ENCODE measurements around the gene NAA60.

NAA60 gene

GRCh38 chr16:3480901-3481695 lies 37.6 kb downstream of the NAA60 start (continued):
- TF ChIP-seq KLF16 (tag by site-specific recombination; IDR thresholded peaks at IDR 0.05) = no peak
- no peak for TF ChIP-seq ZNF214 (tag by site-specific recombination; IDR thresholded peaks at IDR 0.05; ENCODE audit: borderline replicate concordance)
- no peak for TF ChIP-seq ZBTB21 (tag by site-specific recombination; IDR thresholded peaks at IDR 0.05)
- no peak for TF ChIP-seq ZNF548 (tag by site-specific recombination; IDR thresholded peaks at IDR 0.05)
- peak; percentile 40; the same call in 1 of the 2 replicates for TF ChIP-seq SP7 (tag by site-specific recombination; IDR thresholded peaks at IDR 0.05)
- no peak for TF ChIP-seq ZNF174 (tag by site-specific recombination; IDR thresholded peaks at IDR 0.05)
- no peak for TF ChIP-seq ZNF114 (tag by site-specific recombination; IDR thresholded peaks at IDR 0.05)
- TF ChIP-seq ZSCAN23 (tag by site-specific recombination; IDR thresholded peaks at IDR 0.05) = no peak
- TF ChIP-seq ZIC2 (tag by site-specific recombination; IDR thresholded peaks at IDR 0.05) = peak; percentile 88
- TF ChIP-seq ZNF626 (tag by site-specific recombination; IDR thresholded peaks at IDR 0.05) = no peak
- no peak for TF ChIP-seq ZNF324 (tag by site-specific recombination; IDR thresholded peaks at IDR 0.05)
- TF ChIP-seq SALL2 (tag by site-specific recombination; IDR thresholded peaks at IDR 0.05; ENCODE audit: borderline replicate concordance) = no peak
- TF ChIP-seq HOXA7 (CRISPR knock-in tag; IDR thresholded peaks at IDR 0.05; ENCODE audit: borderline replicate concordance) = no peak
- no peak for TF ChIP-seq REPIN1 (tag by site-specific recombination; IDR thresholded peaks at IDR 0.05; ENCODE audit: low read depth)
- no peak for TF ChIP-seq PRDM10 (tag by site-specific recombination; IDR thresholded peaks at IDR 0.05)
- no peak for TF ChIP-seq ZBTB17 (tag by site-specific recombination; IDR thresholded peaks at IDR 0.05)
- TF ChIP-seq ZNF837 (tag by site-specific recombination; IDR thresholded peaks at IDR 0.05) = no peak
- no peak for TF ChIP-seq ZNF350 (tag by site-specific recombination; IDR thresholded peaks at IDR 0.05)
- no peak for TF ChIP-seq ELK4 (IDR thresholded peaks at IDR 0.05; ENCODE audit: borderline replicate concordance, low read depth, low read length)
- TF ChIP-seq ZNF140 (tag by site-specific recombination; IDR thresholded peaks at IDR 0.05) = no peak
- no peak for TF ChIP-seq ZNF416 (tag by site-specific recombination; IDR thresholded peaks at IDR 0.05)
- TF ChIP-seq ZNF549 (tag by site-specific recombination; IDR thresholded peaks at IDR 0.05) = no peak
- TF ChIP-seq ZNF560 (tag by site-specific recombination; IDR thresholded peaks at IDR 0.05; ENCODE audit: borderline replicate concordance) = no peak
- TF ChIP-seq ZBTB11 (tag by site-specific recombination; conservative IDR thresholded peaks at IDR 0.05; ENCODE audit: low read depth) = no peak
- no peak for TF ChIP-seq ZNF530 (tag by site-specific recombination; IDR thresholded peaks at IDR 0.05; ENCODE audit: low read depth)
- no peak for TF ChIP-seq ZNF561 (tag by site-specific recombination; IDR thresholded peaks at IDR 0.05; ENCODE audit: borderline replicate concordance)
- TF ChIP-seq ZBTB7A (tag by site-specific recombination; IDR thresholded peaks at IDR 0.05; ENCODE audit: low read depth) = no peak

All from HEK293 (cell line).